ENCODE measurements around the gene PRSS21. TPM values are rescaled to one million over a fixed set of nuclear protein-coding genes. Genes with fewer than 3 reads are reported as not detected.

The PRSS21 gene
- total RNA-seq, 3 donors from 2014 or later, result 2.9 to 4.9 TPM; not detected in 1

- DNase-seq (ENCODE audit: low spot score in 2 of 2), result no peak
- Histone ChIP-seq H3K9me3 (no peaks in the 10 kb centered on the region), H3K27ac (peak overlapping the region; percentile 6 to 36), H3K36me3 (peaks cover 14% of the 10 kb centered on the region), H3K27me3 (no peaks in the 10 kb centered on the region), H3K4me1 (no peaks in the 10 kb centered on the region), H3K4me3 (no peak overlapping the region)
- TF ChIP-seq CTCF (IDR thresholded peaks at IDR 0.05), result no peak
- no peak for TF ChIP-seq POLR2AphosphoS5 (IDR thresholded peaks at IDR 0.05)
- no peak for TF ChIP-seq POLR2A (IDR thresholded peaks at IDR 0.05)
- intact Hi-C loops (cut with DNase I; ENCODE audit: low total_unique reads), result no loop called here
These were observed 46.7 kb upstream of the PRSS21 start for GRCh38 chr16:2770057-2770951.

- H3K4me1 ChIP-seq, result peaks cover 0 to 11% of the 10 kb centered on the region in 2 donors
- intact Hi-C loops (cut with DNase I; ENCODE audit: low total_unique reads), result no loop called here
- TF ChIP-seq POLR2A (IDR thresholded peaks at IDR 0.05) (no peak), POLR2AphosphoS5 (IDR thresholded peaks at IDR 0.05) (no peak), CTCF (IDR thresholded peaks at IDR 0.05) (no peak)
- peaks cover 14% of the 10 kb centered on the region for H3K36me3 ChIP-seq
- H3K4me3 ChIP-seq, result no peak overlapping the region
- no peak for DNase-seq (ENCODE audit: low spot score in 2 of 2)
- no peaks in the 10 kb centered on the region for H3K27me3 ChIP-seq
- no peak overlapping the region for H3K27ac ChIP-seq
- H3K9me3 ChIP-seq, result no peaks in the 10 kb centered on the region
These were observed 45.3 kb upstream of the PRSS21 start for GRCh38 chr16:2771496-2772402.

- Histone ChIP-seq H3K27ac (peak overlapping the region in 1 of 2 donors; percentile 20), H3K36me3 (peaks cover 12% of the 10 kb centered on the region)
These were observed 43.7 kb upstream of the PRSS21 start for GRCh38 chr16:2773188-2773968.

More at GRCh38 chr16:2773188-2773968, 43.7 kb upstream of the PRSS21 start:
- DNase-seq (ENCODE audit: low spot score in 2 of 2), result no peak
- no peaks in the 10 kb centered on the region for H3K27me3 ChIP-seq
- H3K9me3 ChIP-seq, result no peaks in the 10 kb centered on the region
- peaks cover 0 to 14% of the 10 kb centered on the region in 2 donors for H3K4me1 ChIP-seq
- no peak overlapping the region for H3K4me3 ChIP-seq
- intact Hi-C loops (cut with DNase I; ENCODE audit: low total_unique reads), result no loop called here
- no peak for TF ChIP-seq CTCF (IDR thresholded peaks at IDR 0.05)
- TF ChIP-seq POLR2AphosphoS5 (IDR thresholded peaks at IDR 0.05), result no peak
- no peak for TF ChIP-seq POLR2A (IDR thresholded peaks at IDR 0.05)
